CD4-positive, alpha-beta T cell treated with Interleukin-6 at 100 ng/mL for 8 hours (primary cell): ENCODE measurements around the gene FGD4.
"Not testable (repeated sequence)": the region's sequence is repeated elsewhere in the genome, so short reads cannot be mapped to it uniquely, and the experiment has no call there.

Source experiments
- DNase-seq: peaks from one replicate; pipeline ENCODE4 v3.0.0-alpha.2; 2020; ENCODE audit warnings: mixed read lengths, low spot score

The FGD4 gene

DNA sequence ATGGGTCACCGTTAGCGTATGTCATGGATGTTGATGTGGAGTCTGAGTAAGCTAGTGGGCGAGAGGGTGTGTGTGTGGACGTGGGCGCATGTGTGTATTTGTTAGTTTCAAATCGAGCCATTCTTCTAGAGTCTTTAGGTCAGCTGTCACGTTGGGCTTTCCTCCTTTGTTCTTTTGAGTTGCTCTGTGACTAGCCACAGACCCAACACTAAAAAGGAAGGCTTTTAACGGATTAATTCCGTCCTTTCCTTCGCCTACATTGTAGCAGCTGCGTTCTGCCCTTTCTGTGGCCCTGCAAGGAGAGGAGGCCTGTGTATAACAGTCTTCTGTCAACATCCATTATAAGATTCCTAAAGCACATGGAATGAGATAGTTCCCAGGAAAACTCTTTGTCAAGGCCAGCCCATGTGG is 162.6 kb downstream of the FGD4 start:
- no peak for DNase-seq

- not testable (repeated sequence) for DNase-seq
Observed at GRCh38 chr12:32562413-32562812, 163.1 kb downstream of the FGD4 start.

DNA sequence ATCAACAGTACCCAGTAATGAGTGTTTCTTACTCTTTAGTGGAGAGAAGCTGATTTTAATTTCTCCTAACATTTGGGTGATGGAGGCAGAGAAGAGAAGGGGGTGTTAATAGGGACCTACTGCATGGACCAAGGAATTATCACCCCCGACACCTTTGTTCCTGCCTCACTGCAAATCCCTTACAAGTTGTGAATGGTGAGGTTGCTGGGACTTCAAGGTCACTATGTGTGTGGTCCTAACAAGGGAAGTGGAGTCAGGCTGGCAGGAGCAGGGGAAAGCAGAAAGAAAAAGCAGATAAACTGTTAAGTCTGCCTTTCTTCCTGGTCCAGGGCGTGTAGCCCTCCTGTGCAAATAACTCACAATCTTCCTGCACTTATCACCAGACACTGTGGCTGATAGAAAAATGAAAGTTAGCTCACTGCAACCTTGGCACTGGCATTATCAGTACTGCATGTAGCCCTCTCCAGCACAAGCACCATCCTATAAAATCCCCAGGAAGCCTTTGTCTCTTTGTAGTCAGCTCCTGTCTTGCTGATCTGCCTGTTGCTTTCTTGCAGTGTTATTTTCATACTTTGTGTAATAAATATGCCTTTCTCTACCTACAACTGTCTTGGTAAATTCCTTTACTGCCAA is 167.4 kb downstream of the FGD4 start:
- DNase-seq, result no peak

GRCh38 chr12:32567296-32567674 is 167.9 kb downstream of the FGD4 start:
- DNase-seq, result no peak

GRCh38 chr12:32568228-32568627 is 168.9 kb downstream of the FGD4 start:
- no peak for DNase-seq

DNA sequence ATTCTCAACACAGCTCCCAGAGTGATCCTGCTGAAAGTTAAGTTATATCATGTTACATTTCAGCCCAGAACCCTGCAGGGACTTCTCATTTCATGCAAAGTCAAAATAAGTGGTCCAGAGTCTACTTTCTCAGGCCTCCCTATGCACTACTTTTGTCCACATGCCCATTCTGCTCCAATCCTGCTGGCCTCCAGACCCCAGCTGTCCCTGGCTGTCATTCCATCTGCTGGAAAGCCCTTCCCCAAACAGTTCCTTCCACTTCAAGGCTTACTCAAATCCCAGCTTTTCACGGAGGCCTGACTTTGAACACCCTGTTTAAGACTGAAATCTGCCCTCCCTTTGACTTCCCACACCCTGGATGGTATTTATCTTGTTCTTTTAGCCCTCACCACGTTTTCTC is 169.9 kb downstream of the FGD4 start:
- no peak for DNase-seq

DNA sequence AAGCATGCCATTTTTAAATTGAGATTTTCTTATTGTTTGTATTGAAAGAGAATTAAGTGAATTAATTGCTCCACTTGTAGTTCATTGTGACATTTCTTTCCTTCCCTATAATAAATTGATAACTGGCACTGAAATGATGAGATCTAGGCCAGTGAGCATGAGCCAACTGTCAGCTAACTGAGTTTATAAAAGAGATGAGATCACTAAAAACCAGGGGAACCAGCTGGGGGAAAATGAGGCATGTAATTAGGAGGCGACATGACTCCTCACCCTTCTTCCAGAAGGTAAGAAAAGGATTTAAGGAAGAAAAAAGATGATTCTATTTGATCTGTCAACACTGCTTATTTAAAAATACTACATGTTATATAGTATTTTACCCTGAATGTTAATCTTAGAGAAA is 175.2 kb downstream of the FGD4 start:
- no peak for DNase-seq

- DNase-seq, result no peak
Observed at GRCh38 chr12:32577328-32577727, 178.0 kb downstream of the FGD4 start.

- no peak for DNase-seq
Observed at GRCh38 chr12:32583534-32583933, 184.2 kb downstream of the FGD4 start.

- no peak for DNase-seq
Observed at GRCh38 chr12:32585680-32586079, 186.3 kb downstream of the FGD4 start.

- DNase-seq, result no peak
Observed at GRCh38 chr12:32586390-32586789, 187.0 kb downstream of the FGD4 start.

DNA sequence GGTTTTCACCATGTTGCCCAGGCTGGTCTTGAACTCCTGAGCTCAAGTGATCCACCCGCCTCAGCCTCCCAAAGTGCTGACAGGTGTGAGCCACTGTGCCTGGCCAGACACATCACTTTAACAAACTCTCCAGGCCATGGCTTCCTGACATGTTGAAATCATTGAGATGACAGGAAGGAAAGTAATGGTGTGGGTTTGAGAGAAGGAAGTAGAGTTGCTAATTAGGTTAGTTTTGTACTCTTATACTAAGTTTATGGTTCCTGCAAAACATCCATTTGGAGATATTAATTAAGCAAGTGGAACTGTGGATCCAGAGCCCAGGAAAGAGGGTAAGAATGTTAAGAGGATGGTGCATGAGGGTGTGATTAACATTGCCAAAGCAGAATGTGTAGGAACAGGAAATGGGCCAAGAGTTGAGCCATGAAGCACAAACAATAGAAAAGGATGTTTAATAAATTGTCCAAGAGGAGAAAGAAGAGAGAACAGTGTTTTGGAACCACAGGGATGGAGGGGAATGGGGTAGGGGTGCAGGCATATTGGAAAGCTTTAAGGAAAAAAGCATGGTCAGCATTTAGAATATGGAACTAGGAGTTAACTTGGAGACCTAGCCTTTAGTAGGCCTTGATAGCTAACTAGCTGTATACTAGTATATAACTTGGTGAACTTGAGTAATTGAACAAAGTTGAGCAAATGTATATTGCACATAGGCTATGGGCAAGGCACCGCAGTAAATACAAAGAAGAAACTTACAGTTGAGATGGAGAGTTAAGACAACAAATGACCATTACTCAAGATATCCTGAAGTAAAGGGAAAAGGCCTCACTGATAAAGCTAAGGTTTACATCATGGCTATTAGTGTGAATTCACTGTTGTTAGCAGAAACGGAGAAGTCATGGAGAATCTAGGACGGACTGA is 188.5 kb downstream of the FGD4 start:
- DNase-seq, result no peak

DNA sequence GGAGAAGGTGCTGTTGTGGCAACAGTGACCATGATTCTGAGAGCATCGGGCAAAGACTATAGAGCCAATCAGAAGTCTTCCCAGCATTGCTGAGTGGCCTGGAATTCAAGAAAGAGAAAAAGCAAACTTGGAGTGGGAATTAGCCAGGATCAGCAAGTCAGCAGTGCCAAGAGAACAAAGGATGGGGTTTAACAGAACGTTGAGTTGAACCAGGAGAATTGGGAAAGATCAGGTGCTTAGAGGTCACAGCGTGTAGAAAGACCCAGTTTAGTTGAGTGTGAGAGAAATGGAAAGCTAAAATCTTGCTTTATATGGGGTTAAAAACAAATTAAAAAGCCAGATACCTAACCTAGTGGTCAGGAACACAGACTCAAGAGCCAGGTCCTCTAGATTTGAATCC is 189.2 kb downstream of the FGD4 start:
- no peak for DNase-seq

DNA sequence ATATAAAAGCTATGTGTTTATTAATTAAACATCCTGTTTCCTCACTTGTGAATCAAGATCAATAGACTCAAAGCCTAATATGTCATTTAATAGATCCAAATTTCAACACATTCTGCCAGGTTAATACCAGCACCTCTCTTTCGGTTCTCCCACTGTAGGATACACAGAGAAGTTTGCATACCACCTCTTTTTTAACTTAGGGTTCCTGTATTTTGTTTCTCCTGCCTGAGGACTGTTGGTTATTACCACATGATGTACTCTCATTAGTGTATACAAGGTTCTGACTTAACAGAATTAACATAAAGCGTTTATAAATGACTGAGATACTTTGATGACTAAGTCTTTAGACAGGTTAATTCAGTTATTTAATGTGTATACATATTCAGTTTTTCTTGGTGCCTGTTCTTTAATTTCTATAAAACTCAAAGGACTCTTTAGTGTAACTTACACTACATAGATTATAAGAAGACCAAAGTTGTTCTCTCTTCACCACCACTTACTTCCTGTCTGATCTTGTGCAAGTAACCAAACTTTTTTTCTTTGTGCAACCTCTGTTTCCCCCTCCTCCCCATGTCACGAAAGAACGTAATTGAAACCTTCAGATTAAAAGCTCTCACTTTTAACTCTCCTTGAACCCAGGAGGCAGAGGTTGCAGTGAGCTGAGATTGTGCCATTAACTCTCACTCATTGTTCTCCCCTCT is 190.0 kb downstream of the FGD4 start:
- DNase-seq, result no peak

GRCh38 chr12:32595251-32595650 is 195.9 kb downstream of the FGD4 start:
- no peak for DNase-seq

DNA sequence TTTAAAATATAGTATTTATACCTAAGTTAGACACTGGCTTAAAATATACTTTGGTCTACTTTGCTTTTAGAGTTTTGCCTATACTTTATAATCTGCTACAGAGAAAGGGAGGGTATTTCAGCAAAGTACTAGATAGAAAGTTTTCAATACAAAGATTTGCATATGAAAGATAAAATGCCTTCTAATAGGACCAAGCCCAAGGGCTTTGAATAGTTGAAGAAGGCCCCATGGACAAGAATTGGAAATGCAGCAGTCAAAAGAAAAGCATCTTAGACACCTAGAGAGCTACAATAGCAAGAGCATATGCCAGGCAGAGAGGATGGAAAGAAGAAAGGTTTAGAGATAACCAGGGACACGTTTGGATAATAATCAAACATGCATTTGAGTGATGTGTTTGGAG is 196.7 kb downstream of the FGD4 start:
- no peak for DNase-seq

GRCh38 chr12:32598688-32599087 is 199.3 kb downstream of the FGD4 start:
- DNase-seq, result no peak

GRCh38 chr12:32600681-32601080 is 201.3 kb downstream of the FGD4 start:
- DNase-seq, result no peak

DNA sequence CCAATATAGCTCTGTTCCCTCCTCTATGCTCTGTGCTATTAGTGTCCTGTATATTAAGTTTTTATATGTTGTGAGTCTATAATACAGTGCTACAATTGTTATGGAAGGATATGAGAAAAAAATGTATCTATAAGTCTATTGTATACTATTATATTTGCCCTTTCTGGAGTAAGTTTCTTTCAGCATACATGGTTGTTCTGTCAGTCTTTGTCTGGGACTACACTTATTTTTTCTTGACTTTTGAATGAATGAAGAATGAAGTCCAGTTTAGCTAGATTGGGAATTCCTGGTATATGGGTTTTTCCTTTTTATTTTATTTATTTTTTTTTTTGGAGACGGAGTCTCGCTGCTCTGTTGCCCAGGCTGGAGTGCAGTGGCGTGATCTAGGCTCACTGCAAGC is 203.7 kb downstream of the FGD4 start:
- no peak for DNase-seq

DNA sequence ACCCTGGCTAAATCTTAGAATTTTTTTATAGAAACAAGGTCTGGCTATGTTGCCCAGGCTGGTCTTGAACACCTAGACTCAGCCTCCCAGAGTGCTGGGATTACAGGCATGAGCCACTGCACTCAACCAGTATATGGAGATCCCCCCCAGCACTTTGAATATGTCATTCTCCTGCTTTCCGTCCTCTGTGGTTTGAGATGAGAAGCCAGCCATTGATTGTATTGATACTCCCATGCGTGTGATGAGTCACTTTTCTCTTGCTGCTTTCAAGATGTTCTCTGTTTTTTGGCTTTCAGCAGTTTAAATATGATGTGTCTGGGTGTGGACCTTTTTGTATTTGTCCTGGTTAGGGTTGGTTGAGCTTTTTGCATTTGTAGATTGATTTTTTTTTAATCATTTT is 204.5 kb downstream of the FGD4 start:
- DNase-seq, result no peak

GRCh38 chr12:32604565-32604964 is 205.2 kb downstream of the FGD4 start:
- no peak for DNase-seq

GRCh38 chr12:32605326-32606095 is 206.2 kb downstream of the FGD4 start:
- DNase-seq, result no peak
